ENCODE results near the gene CRYBB1. TPM values are rescaled to one million over a fixed set of nuclear protein-coding genes. Genes with fewer than 3 reads are reported as not detected.

The CRYBB1 gene
- total RNA-seq, 2 donors from 2014 or later: not detected

GRCh38 chr22:26559961-26560575 lies 57.8 kb downstream of the CRYBB1 start:
- no peak overlapping the region for H3K4me3 Mint-ChIP-seq
- DNase-seq: no peak
- no peaks in the 10 kb centered on the region for H3K9me3 ChIP-seq (ENCODE audit: control insufficient read depth, low read length, poor library complexity, severe bottlenecking)
- ATAC-seq: no peak
- peaks cover 4% of the 10 kb centered on the region for H3K36me3 Mint-ChIP-seq (ENCODE audit: low read depth)
- no peak overlapping the region for H3K27ac Mint-ChIP-seq
- H3K4me1 Mint-ChIP-seq: peaks cover 15% of the 10 kb centered on the region
- no peaks in the 10 kb centered on the region for H3K27me3 Mint-ChIP-seq

- no peak for DNase-seq
- peak overlapping the region; percentile 34 for H3K27ac Mint-ChIP-seq
- no peaks in the 10 kb centered on the region for H3K9me3 ChIP-seq (ENCODE audit: control insufficient read depth, low read length, poor library complexity, severe bottlenecking)
- peaks cover 16% of the 10 kb centered on the region for H3K4me1 Mint-ChIP-seq
- ATAC-seq: no peak
- no peak overlapping the region for H3K4me3 Mint-ChIP-seq
- no peaks in the 10 kb centered on the region for H3K27me3 Mint-ChIP-seq
- H3K36me3 Mint-ChIP-seq (ENCODE audit: low read depth): peaks cover 4% of the 10 kb centered on the region
These were observed 59.5 kb downstream of the CRYBB1 start for GRCh38 chr22:26558248-26558895.

- ATAC-seq (no peak), DNase-seq (no peak)
- H3K4me3 Mint-ChIP-seq: no peak overlapping the region
- peak overlapping the region; percentile 11 for H3K27ac Mint-ChIP-seq
- peaks cover 16% of the 10 kb centered on the region for H3K4me1 Mint-ChIP-seq
- no peaks in the 10 kb centered on the region for H3K9me3 ChIP-seq (ENCODE audit: control insufficient read depth, low read length, poor library complexity, severe bottlenecking)
- H3K27me3 Mint-ChIP-seq: no peaks in the 10 kb centered on the region
- H3K36me3 Mint-ChIP-seq (ENCODE audit: low read depth): peaks cover 4% of the 10 kb centered on the region
These were observed 60.9 kb downstream of the CRYBB1 start for GRCh38 chr22:26556904-26557303.

- Mint-ChIP-seq H3K4me3 (no peak overlapping the region), H3K27ac (no peak overlapping the region), H3K27me3 (no peaks in the 10 kb centered on the region), H3K4me1 (peaks cover 16% of the 10 kb centered on the region), H3K36me3 (ENCODE audit: low read depth) (peaks cover 4% of the 10 kb centered on the region)
- ATAC-seq: no peak
- no peak for DNase-seq
- no peaks in the 10 kb centered on the region for H3K9me3 ChIP-seq (ENCODE audit: control insufficient read depth, low read length, poor library complexity, severe bottlenecking)
These were observed 62.3 kb downstream of the CRYBB1 start for GRCh38 chr22:26555478-26555877.

- H3K9me3 ChIP-seq (ENCODE audit: control insufficient read depth, low read length, poor library complexity, severe bottlenecking): no peaks in the 10 kb centered on the region
- peaks cover 13% of the 10 kb centered on the region for H3K4me1 Mint-ChIP-seq
- H3K36me3 Mint-ChIP-seq (ENCODE audit: low read depth): peaks cover 4% of the 10 kb centered on the region
- no peak overlapping the region for H3K27ac Mint-ChIP-seq
- DNase-seq (no peak), ATAC-seq (no peak)
- H3K27me3 Mint-ChIP-seq: no peaks in the 10 kb centered on the region
- no peak overlapping the region for H3K4me3 Mint-ChIP-seq
These were observed 62.9 kb downstream of the CRYBB1 start for GRCh38 chr22:26554956-26555355.

GRCh38 chr22:26553056-26553752 lies 64.6 kb downstream of the CRYBB1 start:
- no peak overlapping the region for H3K4me3 Mint-ChIP-seq
- peaks cover 3% of the 10 kb centered on the region for H3K36me3 Mint-ChIP-seq (ENCODE audit: low read depth)
- no peak overlapping the region for H3K27ac Mint-ChIP-seq
- no peaks in the 10 kb centered on the region for H3K9me3 ChIP-seq (ENCODE audit: control insufficient read depth, low read length, poor library complexity, severe bottlenecking)
- H3K27me3 Mint-ChIP-seq: no peaks in the 10 kb centered on the region
- ATAC-seq (no peak), DNase-seq (no peak)
- H3K4me1 Mint-ChIP-seq: peaks cover 12% of the 10 kb centered on the region

- no peak overlapping the region for H3K4me3 Mint-ChIP-seq
- ATAC-seq: no peak
- no peaks in the 10 kb centered on the region for H3K9me3 ChIP-seq (ENCODE audit: control insufficient read depth, low read length, poor library complexity, severe bottlenecking)
- DNase-seq: no peak
- H3K27ac Mint-ChIP-seq: no peak overlapping the region
- H3K4me1 Mint-ChIP-seq: peaks cover 13% of the 10 kb centered on the region
- no peaks in the 10 kb centered on the region for H3K27me3 Mint-ChIP-seq
- peaks cover 2% of the 10 kb centered on the region for H3K36me3 Mint-ChIP-seq (ENCODE audit: low read depth)
These were observed 65.4 kb downstream of the CRYBB1 start for GRCh38 chr22:26552466-26552865.

GRCh38 chr22:26551568-26551967 lies 66.3 kb downstream of the CRYBB1 start:
- Mint-ChIP-seq H3K4me3 (no peak overlapping the region), H3K4me1 (peaks cover 18% of the 10 kb centered on the region), H3K27ac (no peak overlapping the region), H3K36me3 (ENCODE audit: low read depth) (peaks cover 2% of the 10 kb centered on the region), H3K27me3 (no peaks in the 10 kb centered on the region)
- DNase-seq (no peak), ATAC-seq (no peak)
- H3K9me3 ChIP-seq (ENCODE audit: control insufficient read depth, low read length, poor library complexity, severe bottlenecking): no peaks in the 10 kb centered on the region

- DNase-seq: no peak
- Mint-ChIP-seq H3K4me1 (peaks cover 19% of the 10 kb centered on the region), H3K4me3 (no peak overlapping the region), H3K36me3 (ENCODE audit: low read depth) (peaks cover 2% of the 10 kb centered on the region), H3K27me3 (no peaks in the 10 kb centered on the region), H3K27ac (no peak overlapping the region)
- ATAC-seq: no peak
- no peaks in the 10 kb centered on the region for H3K9me3 ChIP-seq (ENCODE audit: control insufficient read depth, low read length, poor library complexity, severe bottlenecking)
These were observed 67.3 kb downstream of the CRYBB1 start for GRCh38 chr22:26550498-26551033.

GRCh38 chr22:26549902-26550497 lies 67.8 kb downstream of the CRYBB1 start:
- no peak overlapping the region for H3K27ac Mint-ChIP-seq

More at GRCh38 chr22:26549902-26550497, 67.8 kb downstream of the CRYBB1 start:
- Mint-ChIP-seq H3K27me3 (no peaks in the 10 kb centered on the region), H3K36me3 (ENCODE audit: low read depth) (peaks cover 2% of the 10 kb centered on the region), H3K4me3 (no peak overlapping the region), H3K4me1 (peaks cover 19% of the 10 kb centered on the region)
- no peaks in the 10 kb centered on the region for H3K9me3 ChIP-seq (ENCODE audit: control insufficient read depth, low read length, poor library complexity, severe bottlenecking)
- ATAC-seq: no peak
- DNase-seq: no peak

Other genes starting within 250 kb of the CRYBB1 start
- 1 to 10 TPM; 1.6 to 2.4 TPM for gene ASPHD2, start 188.8 kb downstream of the CRYBB1 start, total RNA-seq
- gene HPS4, start 134.2 kb downstream of the CRYBB1 start, total RNA-seq: 10 to 100 TPM; 44.1 to 54.6 TPM
- 10 to 100 TPM; 15.1 to 18.7 TPM for gene SRRD, start 134.2 kb downstream of the CRYBB1 start, total RNA-seq
- gene TFIP11, start 105.6 kb downstream of the CRYBB1 start, total RNA-seq: 100 to 1,000 TPM in 1 of 2 donors, 10 to 100 TPM in 1; 84.0 to 104 TPM
- gene TPST2, start 27.9 kb downstream of the CRYBB1 start, total RNA-seq: 10 to 100 TPM; 18.2 to 40.7 TPM
- gene CRYBA4, start 3.9 kb upstream of the CRYBB1 start, total RNA-seq: not detected
- 100 to 1,000 TPM in 1 of 2 donors, 10 to 100 TPM in 1; 83.4 to 116 TPM for gene MIAT, start 39.6 kb upstream of the CRYBB1 start, total RNA-seq

Data from T-helper 17 cell (primary cell).